A549 (cell line): ENCODE results near the gene SINHCAF. TPM values are rescaled to one million over a fixed set of nuclear protein-coding genes. Genes with fewer than 3 reads are reported as not detected.

Experiments used
- ATAC-seq, 2 experiments: fragments of 200-7000 bp in 1 of 2; fragments of >200 bp in 1 of 2; cut with Nextera tagmentation in 1 of 2; cut with Tn5 transposase in 1 of 2; 3 replicates each; pipeline versions ENCODE4 v1.8.0 to v1.9.1; 2018 to 2020; ENCODE audit warnings: mild to moderate bottlenecking in 1 of 2, moderate library complexity in 1 of 2
- CTCF ChIA-PET: fragments of 300-600 bp; sonication (Branson Sonifier 250); formaldehyde crosslinking; extraction: SDS; loops from one replicate; lab custom pipeline; 2021; ENCODE audit warnings: antibody characterized with exemption, inconsistent platforms; lab: Yijun Ruan, JAX
- POLR2A ChIA-PET: fragments of 350-600 bp; formaldehyde crosslinking; extraction: SDS; loops from one replicate; lab custom pipeline; 2021; ENCODE audit warnings: antibody characterized with exemption, inconsistent platforms; lab: Yijun Ruan, JAX
- DNase-seq, 2 experiments: peaks; one replicate each; pipeline versions ENCODE4 v3.0.0 to v3.0.0-alpha.2; 2011 to 2016; ENCODE audit warnings: low read depth in 1 of 2, low spot score in 1 of 2
- FAIRE-seq: peaks from 2 replicates; lab custom pipeline; 2011; peaks lifted over from hg19 to GRCh38; lab: Jason Lieb, UNC
- H3K27ac ChIP-seq, 2 experiments: fragments of >200 bp; sonication (Bioruptor Twin); formaldehyde crosslinking; 3 replicates each; pipeline ENCODE4 v1.5.1; 2016 to 2017
- H3K4me1 ChIP-seq: fragments of >200 bp; sonication (Bioruptor Twin); formaldehyde crosslinking; 3 replicates; pipeline ENCODE4 v1.6.1; 2016
- H3K4me2 ChIP-seq: fragments of >200 bp; sonication (Bioruptor Twin); formaldehyde crosslinking; 3 replicates; pipeline ENCODE4 v1.6.1; 2016
- H3K4me3 ChIP-seq: fragments of >200 bp; sonication (Bioruptor Twin); formaldehyde crosslinking; 3 replicates; pipeline ENCODE4 v1.5.1; 2016
- H3K9me3 ChIP-seq: fragments of >200 bp; sonication (Bioruptor Twin); formaldehyde crosslinking; 3 replicates; pipeline ENCODE4 v1.6.1; 2016
- ATOH8 ChIP-seq: fragments of 250-450 bp; sonication (Bioruptor Pico); IDR thresholded peaks from 2 replicates; pipeline ENCODE4 v1.5.0; 2020; ENCODE audit warnings: low read depth, mild to moderate bottlenecking, moderate library complexity
- BCL3 ChIP-seq: fragments of >200 bp; sonication (Bioruptor Twin); formaldehyde crosslinking; IDR thresholded peaks from 3 replicates; pipeline ENCODE4 v1.6.1; 2016
- CBX8 ChIP-seq: fragments of 200-600 bp; sonication (generic); IDR thresholded peaks from 2 replicates; pipeline ENCODE4 v1.6.1; 2016
- CHD2 ChIP-seq: fragments of 150-350 bp; IDR thresholded peaks from 2 replicates; pipeline ENCODE4 v1.6.1; 2014; ENCODE audit warnings: low read length; ENCODE audit not compliant: partially characterized antibody
- CHD4 ChIP-seq: fragments of 200-600 bp; sonication (generic); IDR thresholded peaks from 2 replicates; pipeline ENCODE4 v1.6.1; 2016; ENCODE audit warnings: antibody characterized with exemption, mild to moderate bottlenecking, borderline replicate concordance
- EP300 ChIP-seq, 2 experiments: fragments of >200 bp; sonication (Bioruptor Twin); formaldehyde crosslinking; IDR thresholded peaks; 2 replicates in 1 of 2; 3 replicates in 1 of 2; pipeline ENCODE4 v1.6.1; 2016 to 2017
- FOSL2 ChIP-seq, 2 experiments: fragments of 450-650 bp in 1 of 2; fragments of >200 bp in 1 of 2; sonication (Bioruptor Twin) in 1 of 2; formaldehyde crosslinking; IDR thresholded peaks; 2 replicates each; pipeline versions ENCODE4 v1.5.0 to v1.6.1; 2016 to 2020; ENCODE audit warnings: mild to moderate bottlenecking in 1 of 2, moderate library complexity in 1 of 2
- GATA3 ChIP-seq: IDR thresholded peaks from 2 replicates; pipeline ENCODE4 v1.6.1; 2012; ENCODE audit warnings: borderline replicate concordance
- HMGXB4 ChIP-seq: fragments of 250-450 bp; sonication (Bioruptor Pico); IDR thresholded peaks from 2 replicates; pipeline ENCODE4 v1.5.0; 2021; ENCODE audit warnings: mild to moderate bottlenecking, moderate library complexity, borderline replicate concordance
- HOXB13 ChIP-seq: fragments of 250-450 bp; sonication (Bioruptor Pico); IDR thresholded peaks from 2 replicates; pipeline ENCODE4 v1.5.0; 2020; ENCODE audit warnings: low read depth, mild to moderate bottlenecking, moderate library complexity
- HOXB5 ChIP-seq: fragments of 250-450 bp; sonication (Bioruptor Pico); IDR thresholded peaks from 2 replicates; pipeline ENCODE4 v1.5.0; 2020; ENCODE audit warnings: mild to moderate bottlenecking, moderate library complexity
- KDM5A ChIP-seq: fragments of 200-600 bp; sonication (generic); IDR thresholded peaks from 2 replicates; pipeline ENCODE4 v1.6.1; 2016; ENCODE audit warnings: antibody characterized with exemption, mild to moderate bottlenecking
- MAFK ChIP-seq: fragments of 450-650 bp; IDR thresholded peaks from 2 replicates; pipeline ENCODE4 v1.6.1; 2014; ENCODE audit not compliant: partially characterized antibody
- MAX ChIP-seq: IDR thresholded peaks from 2 replicates; pipeline ENCODE4 v1.6.1; 2012
- MAZ ChIP-seq: fragments of 150-350 bp; IDR thresholded peaks from 2 replicates; pipeline ENCODE4 v1.6.1; 2014; ENCODE audit warnings: antibody characterized with exemption, low read depth, low read length, borderline replicate concordance
- MYC ChIP-seq: IDR thresholded peaks from 2 replicates; pipeline ENCODE4 v1.6.1; 2012; ENCODE audit warnings: mild to moderate bottlenecking, inconsistent platforms, low read length, improper control_type of control experiment, borderline replicate concordance
- NPAS2 ChIP-seq: fragments of 250-450 bp; sonication (Bioruptor Pico); IDR thresholded peaks from 2 replicates; pipeline ENCODE4 v1.8.0; 2022; ENCODE audit warnings: mild to moderate bottlenecking, moderate library complexity, borderline replicate concordance
- PBX3 ChIP-seq: IDR thresholded peaks from 2 replicates; pipeline ENCODE4 v1.6.1; 2012
- PHF8 ChIP-seq: fragments of 200-600 bp; sonication (generic); IDR thresholded peaks from 2 replicates; pipeline ENCODE4 v1.6.1; 2016; ENCODE audit warnings: low read depth, mild to moderate bottlenecking, antibody characterized with exemption, moderate library complexity, borderline replicate concordance
- POLR2A ChIP-seq: IDR thresholded peaks from 2 replicates; pipeline ENCODE4 v1.6.1; 2012; ENCODE audit warnings: mild to moderate bottlenecking, low read length
- TP53 ChIP-seq: fragments of 250-450 bp; sonication (Bioruptor Pico); IDR thresholded peaks from 2 replicates; pipeline ENCODE4 v1.5.0; 2021; ENCODE audit warnings: mild to moderate bottlenecking, moderate library complexity
- WGBS: methylation state at CpG from one replicate; pipeline ENCODE4 v1.1.6; 2017; ENCODE audit errors: missing lambda C conversion rate; 5-methylcytosine and 5-hydroxymethylcytosine counted together
- polyA plus RNA-seq, 4 experiments: library from polyadenylated mRNA; depleted of rRNA in 3 of 4; stranded (reverse); fragments of >200 nt; fragmentation: RNase III in 1 of 4; extraction: RNeasy Plus Mini Kit Qiagen cat#74134 plus additional on column Dnase treatment in 1 of 4; gene quantifications; 2 replicates in 3 of 4; 3 replicates in 1 of 4; pipeline ENCODE4 v1.2.3, GENCODE V29; 2011 to 2017

SINHCAF gene
- polyA plus RNA-seq, 2 of the 4 experiments (the other 2 are of a cell fraction): 38.8 to 106 TPM

- DNase-seq (no peak), FAIRE-seq (no peak), ATAC-seq (no peak)
- no peaks in the 10 kb centered on the region for H3K9me3 ChIP-seq
- CTCF ChIA-PET: interaction anchor here (1.2 to 1.5 kb wide), 3 partner anchors 25 to 451 kb away, joined by 3 to 5 read pairs (median 4); no protein-coding TSS in a partner anchor
- no peak overlapping the region for H3K27ac ChIP-seq
- H3K4me2 ChIP-seq: no peak overlapping the region
- no peak overlapping the region for H3K4me3 ChIP-seq
- H3K4me1 ChIP-seq: 0 out of 3 replicates have a peak, but pooled peaks cover 5% of the 10 kb centered on the region
- WGBS: 92% methylated on average over 2 of the region's 2 CpGs
- POLR2A ChIA-PET: no interaction called here
- TF ChIP-seq BCL3: no peak
- TF ChIP-seq NPAS2 (CRISPR knock-in tag): no peak
- TF ChIP-seq CBX8: no peak
Measured at GRCh38 chr12:31298515-31298910, 27.4 kb downstream of the SINHCAF start.

- ATAC-seq: no peak
- H3K9me3 ChIP-seq: no peaks in the 10 kb centered on the region
- no peak for FAIRE-seq
- DNase-seq: no peak
- no peak for TF ChIP-seq ATOH8 (CRISPR knock-in tag)
- no peak for TF ChIP-seq CHD2
- no peak for TF ChIP-seq BCL3
- no peak for TF ChIP-seq PHF8
- TF ChIP-seq MAX: no peak
- TF ChIP-seq EP300 (IDR thresholded peaks at IDR 0.05): no peak
- no peak for TF ChIP-seq MAFK
- no peak for TF ChIP-seq MYC
- no peak for TF ChIP-seq TP53 (CRISPR knock-in tag)
- no peak for TF ChIP-seq KDM5A
- H3K4me2 ChIP-seq: no peak overlapping the region
- H3K4me3 ChIP-seq: no peak overlapping the region
- POLR2A ChIA-PET: no interaction called here
- CTCF ChIA-PET: interaction anchor here (1.2 to 1.5 kb wide), 3 partner anchors 25 to 450 kb away, joined by 3 to 5 read pairs (median 4); no protein-coding TSS in a partner anchor
- H3K27ac ChIP-seq: no peak overlapping the region
- H3K4me1 ChIP-seq: no peaks in the 10 kb centered on the region
- 93% methylated on average over 13 of the region's 13 CpGs for WGBS
Measured at GRCh38 chr12:31297572-31298514, 28.1 kb downstream of the SINHCAF start.

GRCh38 chr12:31289441-31289840 lies 36.5 kb downstream of the SINHCAF start:
- no peak overlapping the region for H3K4me3 ChIP-seq
- DNase-seq: no peak
- no peak overlapping the region for H3K27ac ChIP-seq
- FAIRE-seq: no peak
- TF ChIP-seq TP53 (CRISPR knock-in tag) (no peak), HOXB13 (CRISPR knock-in tag) (no peak)
- H3K4me1 ChIP-seq: no peaks in the 10 kb centered on the region
- no peak overlapping the region for H3K4me2 ChIP-seq
- H3K9me3 ChIP-seq: no peaks in the 10 kb centered on the region
- WGBS: 88% methylated on average over 2 of the region's 2 CpGs
- CTCF ChIA-PET: interaction anchor here (1.9 kb wide), 1 partner anchor 17 kb away, joined by 9 read pairs; no protein-coding TSS in a partner anchor
- no peak for ATAC-seq
- POLR2A ChIA-PET: no interaction called here

GRCh38 chr12:31288381-31288780 lies 37.6 kb downstream of the SINHCAF start:
- no peak overlapping the region for H3K4me2 ChIP-seq
- ChIA-PET CTCF (no interaction called here), POLR2A (no interaction called here)
- no peak overlapping the region for H3K27ac ChIP-seq
- 100% methylated on average over 2 of the region's 2 CpGs for WGBS
- FAIRE-seq: no peak
- no peak for ATAC-seq
- no peaks in the 10 kb centered on the region for H3K9me3 ChIP-seq
- no peak overlapping the region for H3K4me3 ChIP-seq
- no peak for DNase-seq
- H3K4me1 ChIP-seq: no peaks in the 10 kb centered on the region
- TF ChIP-seq TP53 (CRISPR knock-in tag) (no peak), GATA3 (no peak), PBX3 (no peak), CHD4 (no peak), HOXB5 (CRISPR knock-in tag) (no peak), NPAS2 (CRISPR knock-in tag) (no peak), MAZ (no peak), HMGXB4 (CRISPR knock-in tag) (no peak), POLR2A (no peak), FOSL2 (IDR thresholded peaks at IDR 0.05) (no peak), FOSL2 (CRISPR knock-in tag; IDR thresholded peaks at IDR 0.05) (no peak), HOXB13 (CRISPR knock-in tag) (no peak)
